Caco-2 (cell line): Measurements from ENCODE around the gene SPINK6. TPM values are rescaled to one million over a fixed set of nuclear protein-coding genes. Genes with fewer than 3 reads are reported as not detected.

Source experiments
- BruUV-seq: library from RNA; stranded (reverse); fragments of 400-500 nt; replicated peaks from 2 replicates; lab custom pipeline; 2021; lab: Mats Ljungman, UMichigan
- CTCF ChIA-PET: fragments of 300-600 bp; sonication (Branson Sonifier 250); formaldehyde crosslinking; loops from one replicate; lab custom pipeline; 2022; ENCODE audit warnings: antibody characterized with exemption; lab: Charles Lee
- POLR2A ChIA-PET: fragments of 300-600 bp; sonication (Branson Sonifier 250); formaldehyde crosslinking; loops from one replicate; lab custom pipeline; 2022; ENCODE audit warnings: antibody characterized with exemption; lab: Charles Lee
- DNase-seq, 2 experiments: peaks; one replicate each; pipeline versions ENCODE4 v3.0.0 to v3.0.0-alpha.2; 2020 to 2022
- H3K27me3 ChIP-seq: replicated peaks from 2 replicates; pipeline ENCODE4 v1.6.0; 2011; ENCODE audit warnings: low read length; ENCODE audit not compliant: control insufficient read depth, insufficient read depth
- H3K36me3 ChIP-seq: 2 replicates; pipeline ENCODE4 v1.5.1; 2011; ENCODE audit warnings: low read length; ENCODE audit not compliant: control insufficient read depth, insufficient read depth
- H3K4me1 ChIP-seq: fragments of 250-450 bp; sonication (Bioruptor Pico); 2 replicates; pipeline ENCODE4 v1.5.1; 2020; ENCODE audit warnings: mild to moderate bottlenecking
- H3K4me3 ChIP-seq: 2 replicates; pipeline ENCODE4 v1.5.1; 2011; ENCODE audit warnings: low read depth, mild to moderate bottlenecking, control low read depth, low read length
- H3K9me3 ChIP-seq: fragments of 250-450 bp; sonication (Bioruptor Pico); 2 replicates; pipeline ENCODE4 v1.5.1; 2020; ENCODE audit warnings: mild to moderate bottlenecking, moderate library complexity
- H3K27ac Mint-ChIP-seq: one replicate; pipeline ENCODE4 v1.8.0; 2022; ENCODE audit warnings: mixed read lengths; ENCODE audit not compliant: unreplicated experiment
- H3K27me3 Mint-ChIP-seq: one replicate; pipeline ENCODE4 v1.8.0; 2022; ENCODE audit warnings: mixed read lengths; ENCODE audit not compliant: insufficient read depth, unreplicated experiment
- H3K36me3 Mint-ChIP-seq: one replicate; pipeline ENCODE4 v1.8.0; 2022; ENCODE audit warnings: mild to moderate bottlenecking, mixed read lengths; ENCODE audit not compliant: insufficient read depth, unreplicated experiment
- H3K4me1 Mint-ChIP-seq: one replicate; pipeline ENCODE4 v1.8.0; 2022; ENCODE audit warnings: low read depth, mixed read lengths; ENCODE audit not compliant: unreplicated experiment
- H3K4me3 Mint-ChIP-seq: one replicate; pipeline ENCODE4 v1.8.0; 2022; ENCODE audit warnings: mild to moderate bottlenecking, moderate library complexity, mixed read lengths; ENCODE audit not compliant: unreplicated experiment
- H3K9me3 Mint-ChIP-seq: one replicate; pipeline ENCODE4 v1.8.0; 2022; ENCODE audit warnings: mixed read lengths; ENCODE audit not compliant: unreplicated experiment
- intact Hi-C: fragments of 100-400 bp; cut with micrococcal nuclease; formaldehyde crosslinking; loops from one replicate; pipeline ENCODE4 v1.10.0; 2022; ENCODE audit not compliant: unreplicated experiment
- total RNA-seq: library from RNA; stranded (reverse); gene quantifications from 2 replicates; pipeline ENCODE4 v1.2.3, GENCODE V29; 2022
- TF ChIP-seq, protein P1 (sequence below), 2 experiments: fragments of 200-600 bp in 1 of 2; IDR thresholded peaks; 1 replicate in 1 of 2; 2 replicates in 1 of 2; pipeline versions ENCODE4 v1.5.1 to v1.8.0; 2011 to 2022; ENCODE audit warnings: antibody characterized with exemption in 1 of 2, control low read depth in 1 of 2, inconsistent platforms in 1 of 2, low read depth in 1 of 2, low read length in 1 of 2, mild to moderate bottlenecking in 1 of 2, moderate library complexity in 1 of 2; ENCODE audit not compliant: insufficient read depth in 1 of 2, severe bottlenecking in 1 of 2, unreplicated experiment in 1 of 2

Gene SPINK6
- total RNA-seq, 1 experiment from 2014 or later = not detected

DNA sequence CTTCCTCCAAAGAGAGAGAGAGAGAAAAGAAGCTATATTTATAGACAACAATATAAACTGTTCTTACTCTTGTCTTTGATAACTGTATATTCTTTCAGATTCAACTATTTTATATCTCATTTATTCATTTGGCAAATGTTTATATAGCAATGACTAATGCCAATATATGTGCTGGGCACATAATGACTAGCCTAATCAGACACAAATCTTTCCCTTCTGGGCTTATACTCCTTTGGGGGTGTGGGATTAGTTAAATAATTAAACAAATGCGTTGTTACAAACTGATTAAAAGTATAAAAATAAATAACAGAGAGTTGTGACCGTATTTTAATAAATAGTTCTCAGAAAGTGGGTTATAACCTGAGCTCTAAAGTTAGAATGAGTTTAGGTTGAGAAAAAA is 30.5 kb upstream of the SPINK6 start:
- H3K27me3 ChIP-seq = no peaks in the 10 kb centered on the region

DNA sequence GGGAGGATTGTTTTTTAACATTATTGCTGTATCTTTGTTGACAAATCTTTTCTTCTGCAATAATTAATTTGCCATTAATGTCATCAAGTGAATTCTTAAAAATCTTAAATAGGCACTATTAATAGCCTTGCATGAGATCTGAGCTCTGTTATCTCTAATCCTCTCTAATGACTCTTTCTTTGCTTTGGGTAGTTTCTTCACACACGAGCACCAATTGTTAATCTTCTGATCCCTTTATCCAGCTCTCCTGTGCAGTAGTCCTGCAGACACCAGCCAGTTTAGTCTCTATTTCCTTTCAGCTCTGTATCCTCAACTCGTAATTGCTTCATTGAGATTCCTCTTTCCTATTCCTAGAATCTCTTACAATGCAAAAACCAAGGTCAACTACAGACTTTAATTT is 26.4 kb upstream of the SPINK6 start:
- Histone ChIP-seq H3K4me1 (no peaks in the 10 kb centered on the region), H3K36me3 (no peaks in the 10 kb centered on the region), H3K4me3 (no peak overlapping the region), H3K9me3 (no peaks in the 10 kb centered on the region), H3K27me3 (no peaks in the 10 kb centered on the region)
- Mint-ChIP-seq H3K27ac (no peak overlapping the region), H3K36me3 (no peaks in the 10 kb centered on the region), H3K4me3 (no peak overlapping the region), H3K27me3 (no peaks in the 10 kb centered on the region), H3K9me3 (no peaks in the 10 kb centered on the region), H3K4me1 (peaks cover 9% of the 10 kb centered on the region)
- ChIA-PET POLR2A (no interaction called here), CTCF (interaction anchor here (0.5 kb wide), 1 partner anchor 222 kb away, joined by 4 read pairs; no protein-coding TSS in a partner anchor)
- intact Hi-C loops = loop anchor here (5.0 kb wide), 2 partner anchors 39 to 116 kb away; no protein-coding TSS in a partner anchor
- TF ChIP-seq, protein P1, sequence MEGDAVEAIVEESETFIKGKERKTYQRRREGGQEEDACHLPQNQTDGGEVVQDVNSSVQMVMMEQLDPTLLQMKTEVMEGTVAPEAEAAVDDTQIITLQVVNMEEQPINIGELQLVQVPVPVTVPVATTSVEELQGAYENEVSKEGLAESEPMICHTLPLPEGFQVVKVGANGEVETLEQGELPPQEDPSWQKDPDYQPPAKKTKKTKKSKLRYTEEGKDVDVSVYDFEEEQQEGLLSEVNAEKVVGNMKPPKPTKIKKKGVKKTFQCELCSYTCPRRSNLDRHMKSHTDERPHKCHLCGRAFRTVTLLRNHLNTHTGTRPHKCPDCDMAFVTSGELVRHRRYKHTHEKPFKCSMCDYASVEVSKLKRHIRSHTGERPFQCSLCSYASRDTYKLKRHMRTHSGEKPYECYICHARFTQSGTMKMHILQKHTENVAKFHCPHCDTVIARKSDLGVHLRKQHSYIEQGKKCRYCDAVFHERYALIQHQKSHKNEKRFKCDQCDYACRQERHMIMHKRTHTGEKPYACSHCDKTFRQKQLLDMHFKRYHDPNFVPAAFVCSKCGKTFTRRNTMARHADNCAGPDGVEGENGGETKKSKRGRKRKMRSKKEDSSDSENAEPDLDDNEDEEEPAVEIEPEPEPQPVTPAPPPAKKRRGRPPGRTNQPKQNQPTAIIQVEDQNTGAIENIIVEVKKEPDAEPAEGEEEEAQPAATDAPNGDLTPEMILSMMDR (IDR thresholded peaks at IDR 0.05; ENCODE audit: insufficient read depth in 1 of 2, low read depth in 1 of 2, low read length in 1 of 2, severe bottlenecking in 1 of 2, unreplicated experiment in 1 of 2) = no peak
- DNase-seq = no peak
- BruUV-seq = no TSS peak

More for the DNA sequence above, 30.5 kb upstream of the SPINK6 start:
- ChIA-PET POLR2A (no interaction called here), CTCF (no interaction called here)
- Mint-ChIP-seq H3K27ac (no peak overlapping the region), H3K36me3 (no peaks in the 10 kb centered on the region), H3K4me1 (peaks cover 9% of the 10 kb centered on the region), H3K9me3 (no peaks in the 10 kb centered on the region), H3K27me3 (no peaks in the 10 kb centered on the region), H3K4me3 (no peak overlapping the region)
- Histone ChIP-seq H3K4me3 (no peak overlapping the region), H3K9me3 (no peaks in the 10 kb centered on the region), H3K36me3 (no peaks in the 10 kb centered on the region), H3K4me1 (no peaks in the 10 kb centered on the region)
- BruUV-seq = no TSS peak
- TF ChIP-seq, protein P1 (IDR thresholded peaks at IDR 0.05; ENCODE audit: insufficient read depth in 1 of 2, low read depth in 1 of 2, low read length in 1 of 2, severe bottlenecking in 1 of 2, unreplicated experiment in 1 of 2) = no peak
- DNase-seq = no peak
- intact Hi-C loops = no loop called here

DNA sequence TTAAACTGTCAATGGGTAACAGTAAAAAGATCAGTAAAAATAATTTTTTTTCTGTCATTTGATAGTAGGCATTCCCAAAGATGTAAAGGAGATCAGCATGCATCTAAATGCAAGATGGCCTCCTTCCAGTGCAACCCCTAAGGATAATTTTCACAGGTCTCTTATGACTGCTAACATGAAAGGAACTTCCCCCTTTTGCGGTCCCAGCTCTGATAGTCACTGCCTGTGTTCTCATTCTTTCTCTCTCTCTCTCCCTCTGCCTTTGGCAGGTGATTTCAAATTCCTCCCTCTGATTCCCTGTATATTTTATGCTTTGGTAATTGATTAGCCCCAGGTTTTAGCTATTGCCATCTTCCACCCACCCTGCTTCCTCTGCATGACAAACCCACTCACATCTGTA is 25.6 kb upstream of the SPINK6 start:
- ChIA-PET POLR2A (no interaction called here), CTCF (no interaction called here)
- BruUV-seq = no TSS peak
- H3K4me3 ChIP-seq = no peak overlapping the region
- intact Hi-C loops = loop anchor here (5.0 kb wide), 2 partner anchors 40 to 115 kb away; no protein-coding TSS in a partner anchor
- Mint-ChIP-seq H3K9me3 (no peaks in the 10 kb centered on the region), H3K4me3 (no peak overlapping the region), H3K4me1 (peaks cover 9% of the 10 kb centered on the region), H3K27ac (no peak overlapping the region), H3K36me3 (no peaks in the 10 kb centered on the region), H3K27me3 (no peaks in the 10 kb centered on the region)
- no peak for DNase-seq
- no peaks in the 10 kb centered on the region for H3K4me1 ChIP-seq
- TF ChIP-seq, protein P1 (IDR thresholded peaks at IDR 0.05; ENCODE audit: insufficient read depth in 1 of 2, low read depth in 1 of 2, low read length in 1 of 2, severe bottlenecking in 1 of 2, unreplicated experiment in 1 of 2) = no peak
- H3K36me3 ChIP-seq = no peaks in the 10 kb centered on the region
- no peaks in the 10 kb centered on the region for H3K27me3 ChIP-seq
- no peaks in the 10 kb centered on the region for H3K9me3 ChIP-seq
